Testis (tissue), 3 donors: Measurements from ENCODE around the gene NPPB. TPM values are rescaled to one million over a fixed set of nuclear protein-coding genes. Genes with fewer than 3 reads are reported as not detected.
A peak's percentile ranks its signal among the peaks of the same experiment; 100 is the strongest.

Source experiments
- DNase-seq: peaks from one replicate; pipeline ENCODE4 v3.0.0-alpha.2; 2019
- H3K27ac ChIP-seq, 2 donors: fragments of 200-600 bp; sonication (generic); one replicate each; pipeline ENCODE4 v1.5.1; 2019
- H3K27me3 ChIP-seq: fragments of 200-600 bp; sonication (generic); one replicate; pipeline ENCODE4 v1.5.1; 2019
- H3K36me3 ChIP-seq: fragments of 200-600 bp; sonication (generic); one replicate; pipeline ENCODE4 v1.5.1; 2017; ENCODE audit warnings: low read depth; ENCODE audit errors: missing control alignments
- H3K4me1 ChIP-seq: fragments of 200-600 bp; sonication (generic); one replicate; pipeline ENCODE4 v1.5.1; 2019
- H3K4me3 ChIP-seq, 2 donors: fragments of 200-600 bp; sonication (generic); one replicate each; pipeline ENCODE4 v1.5.1; 2017 to 2019
- H3K9me3 ChIP-seq: fragments of 200-600 bp; sonication (generic); one replicate; pipeline ENCODE4 v1.5.1; 2017
- POLR2A ChIP-seq: fragments of 450-650 bp; IDR thresholded peaks from one replicate; pipeline ENCODE4 v1.6.1; 2017; ENCODE audit warnings: antibody characterized with exemption, mild to moderate bottlenecking, moderate library complexity
- WGBS, 2 donors: methylation state at CpG; one replicate each; pipeline ENCODE4 v1.1.5; 2018; 5-methylcytosine and 5-hydroxymethylcytosine counted together
- intact Hi-C: fragments of 100-400 bp; cut with DNase I; formaldehyde crosslinking; loops from one replicate; pipeline ENCODE4 v1.15.1; 2023; ENCODE audit warnings: low total_unique reads
- polyA plus RNA-seq: library from polyadenylated mRNA; stranded (reverse); fragments of 350-450 nt; fragmentation: Illumina TruSeq; extraction: RNeasy Lipid Tissue Mini Kit (QIAGEN cat#74804); gene quantifications from one replicate; pipeline ENCODE4 v1.2.3, GENCODE V29; 2014; ENCODE audit warnings: low read depth, low replicate concordance; ENCODE audit not compliant: insufficient read depth
- total RNA-seq, 2 donors: library from RNA; depleted of rRNA; stranded (reverse); fragments of >200 nt; gene quantifications; one replicate each; pipeline ENCODE4 v1.2.3, GENCODE V29; 2016
- TF ChIP-seq, protein P1 (sequence below), 3 experiments: fragments of 450-650 bp in 2 of 3; fragments of 200-600 bp in 1 of 3; sonication (generic) in 1 of 3; IDR thresholded peaks; one replicate each; pipeline ENCODE4 v1.5.1; 2016 to 2019; ENCODE audit warnings: antibody characterized with exemption in 3 of 3, mild to moderate bottlenecking in 2 of 3, moderate library complexity in 1 of 3

The NPPB gene
- total and polyA plus RNA-seq, 3 donors from 2014 or later: 0.50 TPM; not detected in 2

DNA sequence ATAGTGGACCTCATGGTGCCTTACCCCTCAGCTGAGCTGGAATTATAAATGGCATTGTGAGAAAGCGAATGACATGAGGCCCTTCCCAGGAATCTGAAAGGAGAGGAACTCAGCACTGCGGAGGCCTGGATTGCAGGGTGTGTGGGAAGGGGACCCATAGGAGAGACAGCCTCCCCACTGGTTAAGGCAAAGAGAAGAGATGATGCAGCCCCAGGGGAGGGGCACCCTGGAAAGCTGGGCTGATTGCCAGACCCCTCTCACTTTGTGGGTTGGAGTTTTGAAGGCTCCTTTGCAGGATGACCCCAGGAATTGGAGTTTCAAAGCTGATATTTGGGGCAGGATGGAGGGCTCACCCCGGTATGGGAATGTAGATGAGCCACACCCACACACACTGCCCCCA lies 2.0 kb downstream of the NPPB start:
- Histone ChIP-seq H3K9me3 (no peaks in the 10 kb centered on the region), H3K4me3 (no peak overlapping the region), H3K36me3 (no peaks in the 10 kb centered on the region), H3K4me1 (peaks cover 8% of the 10 kb centered on the region), H3K27ac (no peak overlapping the region), H3K27me3 (peaks cover 7% of the 10 kb centered on the region)
- DNase-seq: no peak
- WGBS, 2 donors: 66 to 67% methylated on average over 3 of the region's 3 CpGs
- intact Hi-C loops: no loop called here
- TF ChIP-seq, protein P1, sequence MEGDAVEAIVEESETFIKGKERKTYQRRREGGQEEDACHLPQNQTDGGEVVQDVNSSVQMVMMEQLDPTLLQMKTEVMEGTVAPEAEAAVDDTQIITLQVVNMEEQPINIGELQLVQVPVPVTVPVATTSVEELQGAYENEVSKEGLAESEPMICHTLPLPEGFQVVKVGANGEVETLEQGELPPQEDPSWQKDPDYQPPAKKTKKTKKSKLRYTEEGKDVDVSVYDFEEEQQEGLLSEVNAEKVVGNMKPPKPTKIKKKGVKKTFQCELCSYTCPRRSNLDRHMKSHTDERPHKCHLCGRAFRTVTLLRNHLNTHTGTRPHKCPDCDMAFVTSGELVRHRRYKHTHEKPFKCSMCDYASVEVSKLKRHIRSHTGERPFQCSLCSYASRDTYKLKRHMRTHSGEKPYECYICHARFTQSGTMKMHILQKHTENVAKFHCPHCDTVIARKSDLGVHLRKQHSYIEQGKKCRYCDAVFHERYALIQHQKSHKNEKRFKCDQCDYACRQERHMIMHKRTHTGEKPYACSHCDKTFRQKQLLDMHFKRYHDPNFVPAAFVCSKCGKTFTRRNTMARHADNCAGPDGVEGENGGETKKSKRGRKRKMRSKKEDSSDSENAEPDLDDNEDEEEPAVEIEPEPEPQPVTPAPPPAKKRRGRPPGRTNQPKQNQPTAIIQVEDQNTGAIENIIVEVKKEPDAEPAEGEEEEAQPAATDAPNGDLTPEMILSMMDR (IDR thresholded peaks at IDR 0.05): no peak
- no peak for TF ChIP-seq POLR2A

DNA sequence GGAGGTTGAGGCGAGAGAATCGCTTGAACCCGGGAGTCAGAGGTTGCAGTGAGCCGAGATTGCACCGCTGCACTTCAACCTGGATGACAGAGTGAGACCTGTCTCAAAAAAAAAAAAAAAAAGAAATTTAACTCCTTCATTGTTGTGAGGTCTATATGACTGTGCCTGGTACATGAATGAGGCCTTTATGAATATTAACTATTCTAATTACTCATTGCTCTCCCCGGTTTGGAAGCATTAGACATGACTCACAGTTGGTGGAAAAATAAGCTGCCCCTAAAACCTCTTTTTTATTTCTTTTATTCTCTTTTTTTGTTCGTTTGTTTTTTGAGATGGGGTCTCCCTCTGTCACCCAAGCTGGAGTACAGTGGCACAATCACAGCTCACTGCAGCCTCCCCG lies 3.3 kb downstream of the NPPB start:
- H3K9me3 ChIP-seq: no peaks in the 10 kb centered on the region
- peaks cover 8% of the 10 kb centered on the region for H3K4me1 ChIP-seq
- peaks cover 7% of the 10 kb centered on the region for H3K27me3 ChIP-seq
- H3K36me3 ChIP-seq: no peaks in the 10 kb centered on the region
- TF ChIP-seq POLR2A: no peak
- TF ChIP-seq, protein P1 (IDR thresholded peaks at IDR 0.05): no peak
- intact Hi-C loops: no loop called here
- 82 to 83% methylated on average over 8 of the region's 8 CpGs for WGBS, 2 donors
- no peak overlapping the region for H3K27ac ChIP-seq
- no peak overlapping the region for H3K4me3 ChIP-seq
- no peak for DNase-seq

DNA sequence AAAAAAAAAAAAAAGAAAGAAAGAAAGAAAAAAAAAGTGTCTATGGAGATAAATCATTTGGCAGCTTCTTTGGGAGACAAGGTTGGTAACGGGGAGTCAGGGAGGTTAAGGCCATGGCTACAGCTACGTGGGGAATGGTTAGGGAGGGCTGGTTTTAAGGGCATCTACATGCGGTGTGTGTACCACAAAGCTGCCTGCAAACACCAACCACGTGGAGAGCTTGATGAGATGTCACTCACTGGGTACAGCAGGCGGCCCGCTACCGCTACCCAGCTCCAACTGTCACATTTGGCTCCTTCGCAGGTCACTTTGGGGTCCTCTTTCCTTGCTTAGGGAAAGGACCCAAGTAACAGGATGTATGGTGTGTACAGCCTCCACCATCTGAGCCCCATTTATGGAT lies 4.2 kb downstream of the NPPB start:
- Histone ChIP-seq H3K27me3 (peaks cover 7% of the 10 kb centered on the region), H3K4me3 (no peak overlapping the region), H3K27ac (no peak overlapping the region), H3K36me3 (no peaks in the 10 kb centered on the region), H3K9me3 (no peaks in the 10 kb centered on the region), H3K4me1 (peaks cover 8% of the 10 kb centered on the region)
- 47 to 53% methylated on average over 8 of the region's 8 CpGs for WGBS, 2 donors
- intact Hi-C loops: no loop called here
- no peak for DNase-seq
- TF ChIP-seq, protein P1 (IDR thresholded peaks at IDR 0.05): no peak
- TF ChIP-seq POLR2A: no peak

DNA sequence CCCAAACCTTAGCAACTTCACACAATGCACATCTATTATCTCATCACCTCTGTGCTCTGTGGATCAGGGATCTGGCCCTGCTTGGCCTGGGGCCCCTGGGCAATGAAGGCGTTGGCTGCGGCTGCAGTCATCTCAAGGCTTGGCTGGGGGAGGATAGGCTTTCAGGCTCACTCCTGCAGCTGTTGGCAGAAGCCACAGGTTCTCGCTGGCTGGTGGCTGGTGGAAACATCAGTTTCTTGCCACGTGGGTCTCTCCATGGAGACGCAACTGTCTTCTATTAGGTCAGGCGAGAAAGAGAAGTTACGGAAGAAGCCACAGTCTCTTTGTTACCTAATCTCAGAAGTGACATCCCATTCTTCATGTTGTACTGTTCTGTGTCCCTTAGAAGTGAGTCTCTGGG lies 7.6 kb downstream of the NPPB start:
- no peak for TF ChIP-seq POLR2A
- TF ChIP-seq, protein P1 (IDR thresholded peaks at IDR 0.05): no peak
- H3K4me1 ChIP-seq: no peaks in the 10 kb centered on the region
- H3K36me3 ChIP-seq: no peaks in the 10 kb centered on the region
- intact Hi-C loops: no loop called here
- no peak overlapping the region for H3K4me3 ChIP-seq
- 66 to 80% methylated on average over 7 of the region's 7 CpGs for WGBS, 2 donors
- H3K9me3 ChIP-seq: no peaks in the 10 kb centered on the region
- H3K27me3 ChIP-seq: no peaks in the 10 kb centered on the region
- peak; percentile 33 for DNase-seq
- no peak overlapping the region for H3K27ac ChIP-seq

DNA sequence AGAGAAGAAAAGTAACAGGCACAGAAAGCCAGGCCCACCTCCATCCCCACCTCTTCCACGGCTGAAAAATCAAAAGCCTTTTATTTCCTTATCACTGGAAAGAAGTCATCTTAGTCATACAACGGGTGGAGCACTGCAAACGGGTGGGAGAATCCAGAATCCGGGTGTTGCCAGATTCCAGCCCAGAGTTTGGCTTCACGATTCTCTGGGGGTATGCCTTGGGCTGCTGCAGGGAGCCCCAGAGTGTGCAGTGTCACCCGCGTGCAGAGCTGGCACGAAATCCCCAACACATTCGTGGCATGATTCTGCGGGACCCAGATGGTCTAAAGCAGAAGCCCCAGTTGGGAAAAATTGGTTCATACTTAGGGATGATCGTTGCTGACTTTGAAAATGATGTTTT lies 8.6 kb downstream of the NPPB start:
- intact Hi-C loops: no loop called here
- Histone ChIP-seq H3K4me3 (no peak overlapping the region), H3K4me1 (no peaks in the 10 kb centered on the region), H3K36me3 (no peaks in the 10 kb centered on the region), H3K9me3 (no peaks in the 10 kb centered on the region), H3K27ac (no peak overlapping the region), H3K27me3 (no peaks in the 10 kb centered on the region)
- 50 to 56% methylated on average over 11 of the region's 11 CpGs for WGBS, 2 donors
- no peak for DNase-seq
- TF ChIP-seq, protein P1 (IDR thresholded peaks at IDR 0.05): no peak
- TF ChIP-seq POLR2A: no peak
